RWPE2 (cell line): ENCODE data around the gene KANK4.

ENCODE experiments used
- ATAC-seq: fragments of 200-7000 bp; cut with Tn5 transposase; 3 replicates; pipeline ENCODE4 v1.9.1; 2021; ENCODE audit warnings: low read depth
- DNase-seq: peaks from one replicate; pipeline ENCODE4 v3.0.0-alpha.2; 2020; ENCODE audit warnings: low spot score
- H3K27ac ChIP-seq: fragments of 450-650 bp; 2 replicates; pipeline ENCODE4 v1.5.1; 2017; ENCODE audit warnings: mild to moderate bottlenecking; ENCODE audit not compliant: poor library complexity, severe bottlenecking
- H3K27me3 ChIP-seq: fragments of 250-450 bp; sonication (Bioruptor Pico); 2 replicates; pipeline ENCODE4 v1.5.1; 2021; ENCODE audit warnings: mild to moderate bottlenecking, moderate library complexity; ENCODE audit not compliant: insufficient read depth, poor library complexity, severe bottlenecking
- H3K36me3 ChIP-seq: fragments of 250-450 bp; sonication (Bioruptor Pico); 2 replicates; pipeline ENCODE4 v1.5.1; 2020; ENCODE audit warnings: low read depth, mild to moderate bottlenecking, moderate library complexity
- H3K4me1 ChIP-seq: fragments of 250-450 bp; sonication (Bioruptor Pico); 2 replicates; pipeline ENCODE4 v1.5.1; 2021; ENCODE audit warnings: mild to moderate bottlenecking, moderate library complexity; ENCODE audit not compliant: insufficient read depth, poor library complexity, severe bottlenecking
- H3K4me3 ChIP-seq: fragments of 250-450 bp; sonication (Bioruptor Pico); 2 replicates; pipeline ENCODE4 v1.5.1; 2021; ENCODE audit warnings: mild to moderate bottlenecking, moderate library complexity; ENCODE audit not compliant: severe bottlenecking
- H3K9me3 ChIP-seq: fragments of 250-450 bp; sonication (Bioruptor Pico); 2 replicates; pipeline ENCODE4 v1.5.1; 2021; ENCODE audit warnings: mild to moderate bottlenecking, moderate library complexity; ENCODE audit not compliant: severe bottlenecking
- CTCF ChIP-seq: fragments of 450-650 bp; IDR thresholded peaks from one replicate; pipeline ENCODE4 v1.5.1; 2017; ENCODE audit warnings: mild to moderate bottlenecking, moderate library complexity; ENCODE audit not compliant: poor library complexity, severe bottlenecking

The KANK4 gene

GRCh38 chr1:62362926-62363325, 43.7 kb upstream of the KANK4 start:
- ATAC-seq (no peak), DNase-seq (no peak)
- Histone ChIP-seq H3K4me1 (no peaks in the 10 kb centered on the region), H3K9me3 (no peaks in the 10 kb centered on the region), H3K27ac (no peak overlapping the region), H3K27me3 (no peaks in the 10 kb centered on the region), H3K4me3 (no peak overlapping the region), H3K36me3 (no peaks in the 10 kb centered on the region)
- no peak for TF ChIP-seq CTCF

GRCh38 chr1:62362061-62362917, 43.1 kb upstream of the KANK4 start:
- no peak overlapping the region for H3K4me3 ChIP-seq
- H3K27me3 ChIP-seq: no peaks in the 10 kb centered on the region
- no peak for ATAC-seq
- no peak overlapping the region for H3K27ac ChIP-seq
- no peaks in the 10 kb centered on the region for H3K36me3 ChIP-seq
- no peak for TF ChIP-seq CTCF
- DNase-seq: no peak
- H3K4me1 ChIP-seq: no peaks in the 10 kb centered on the region
- no peaks in the 10 kb centered on the region for H3K9me3 ChIP-seq

- Histone ChIP-seq H3K27ac (no peak overlapping the region), H3K27me3 (no peaks in the 10 kb centered on the region), H3K4me3 (no peak overlapping the region), H3K4me1 (peaks cover 3% of the 10 kb centered on the region), H3K9me3 (no peaks in the 10 kb centered on the region), H3K36me3 (no peaks in the 10 kb centered on the region)
- no peak for TF ChIP-seq CTCF
- ATAC-seq (no peak), DNase-seq (no peak)
These were observed 42.2 kb upstream of the KANK4 start for GRCh38 chr1:62361431-62361830.

- no peak for DNase-seq
- no peak overlapping the region for H3K4me3 ChIP-seq
- ATAC-seq: no peak
- H3K27ac ChIP-seq: no peak overlapping the region
- H3K36me3 ChIP-seq: no peaks in the 10 kb centered on the region
- peaks cover 9% of the 10 kb centered on the region for H3K4me1 ChIP-seq
- no peaks in the 10 kb centered on the region for H3K27me3 ChIP-seq
- H3K9me3 ChIP-seq: no peaks in the 10 kb centered on the region
- TF ChIP-seq CTCF: no peak
These were observed 39.6 kb upstream of the KANK4 start for GRCh38 chr1:62358665-62359373.
